MCF 10A (cell line): ENCODE results near the gene MEI1. TPM values are rescaled to one million over a fixed set of nuclear protein-coding genes. Genes with fewer than 3 reads are reported as not detected.

ENCODE experiments used
- BruUV-seq: library from RNA; stranded (reverse); fragments of 400-500 nt; replicated peaks from 2 replicates; lab custom pipeline; 2021; lab: Mats Ljungman, UMichigan
- CTCF ChIA-PET: fragments of 300-600 bp; sonication (Branson Sonifier 250); formaldehyde crosslinking; extraction: SDS; loops from one replicate; lab custom pipeline; 2021; ENCODE audit warnings: antibody characterized with exemption, inconsistent platforms; lab: Yijun Ruan, JAX
- POLR2A ChIA-PET: fragments of 300-600, 350-650 bp; sonication (Branson Sonifier 250); formaldehyde crosslinking; extraction: SDS; loops from one replicate; lab custom pipeline; 2020; ENCODE audit warnings: antibody characterized with exemption, inconsistent platforms; lab: Yijun Ruan, JAX
- DNase-seq: peaks from one replicate; pipeline ENCODE4 v3.0.0-alpha.2; 2018; ENCODE audit not compliant: unreplicated experiment
- H3K27ac Mint-ChIP-seq: one replicate; pipeline ENCODE4 v1.8.0; 2022; ENCODE audit warnings: mild to moderate bottlenecking, low read depth, mixed read lengths; ENCODE audit not compliant: unreplicated experiment
- H3K27me3 Mint-ChIP-seq: one replicate; pipeline ENCODE4 v1.8.0; 2022; ENCODE audit warnings: mixed read lengths; ENCODE audit not compliant: insufficient read depth, unreplicated experiment
- H3K36me3 Mint-ChIP-seq: one replicate; pipeline ENCODE4 v1.8.0; 2022; ENCODE audit warnings: mild to moderate bottlenecking, moderate library complexity, mixed read lengths; ENCODE audit not compliant: insufficient read depth, unreplicated experiment
- H3K4me1 Mint-ChIP-seq: one replicate; pipeline ENCODE4 v1.8.0; 2022; ENCODE audit warnings: mixed read lengths; ENCODE audit not compliant: insufficient read depth, unreplicated experiment
- H3K4me3 Mint-ChIP-seq: one replicate; pipeline ENCODE4 v1.8.0; 2022; ENCODE audit warnings: mild to moderate bottlenecking, moderate library complexity, mixed read lengths; ENCODE audit not compliant: unreplicated experiment
- H3K9me3 Mint-ChIP-seq: one replicate; pipeline ENCODE4 v1.8.0; 2022; ENCODE audit warnings: mixed read lengths; ENCODE audit not compliant: unreplicated experiment
- CTCF ChIP-seq: fragments of 200-600 bp; IDR thresholded peaks from one replicate; pipeline ENCODE4 v1.8.0; 2022; ENCODE audit warnings: antibody characterized with exemption, mild to moderate bottlenecking; ENCODE audit not compliant: unreplicated experiment
- intact Hi-C: fragments of 100-400 bp; cut with micrococcal nuclease; formaldehyde crosslinking; loops from 2 replicates; pipeline ENCODE4 v1.14.1; 2022
- total RNA-seq: library from RNA; stranded (reverse); gene quantifications from 2 replicates; pipeline ENCODE4 v1.2.3, GENCODE V29; 2022

The MEI1 gene
- total RNA-seq, 1 experiment from 2014 or later, result not detected

- Mint-ChIP-seq H3K36me3 (no peaks in the 10 kb centered on the region), H3K27ac (no peak overlapping the region), H3K4me1 (no peaks in the 10 kb centered on the region), H3K9me3 (no peaks in the 10 kb centered on the region), H3K4me3 (no peak overlapping the region), H3K27me3 (no peaks in the 10 kb centered on the region)
- POLR2A ChIA-PET, result interaction anchor here (0.8 kb wide), 1 partner anchor 19 kb away, joined by 4 read pairs; the partner anchor contains the start of gene CCDC134
- BruUV-seq, result no TSS peak
- no peak for DNase-seq
- CTCF ChIA-PET, result interaction anchor here (0.7 to 1.0 kb wide), 2 partner anchors 35 to 79 kb away, joined by 3 to 4 read pairs; no protein-coding TSS in a partner anchor
- intact Hi-C loops, result no loop called here
- TF ChIP-seq CTCF, result no peak
Observed at GRCh38 chr22:41781507-41781906, 82.2 kb downstream of the MEI1 start.

GRCh38 chr22:41782316-41782715 is 83.0 kb downstream of the MEI1 start:
- DNase-seq, result no peak
- Mint-ChIP-seq H3K27ac (no peak overlapping the region), H3K4me1 (no peaks in the 10 kb centered on the region), H3K4me3 (no peak overlapping the region), H3K36me3 (no peaks in the 10 kb centered on the region), H3K9me3 (no peaks in the 10 kb centered on the region), H3K27me3 (no peaks in the 10 kb centered on the region)
- intact Hi-C loops, result no loop called here
- TF ChIP-seq CTCF, result no peak
- BruUV-seq, result no TSS peak
- CTCF ChIA-PET, result interaction anchor here (1.6 kb wide), 1 partner anchor 36 kb away, joined by 5 read pairs; no protein-coding TSS in a partner anchor
- POLR2A ChIA-PET, result no interaction called here

- CTCF ChIA-PET, result interaction anchor here (0.6 to 1.6 kb wide), 2 partner anchors 36 to 158 kb away, joined by 3 to 5 read pairs; no protein-coding TSS in a partner anchor
- H3K4me3 Mint-ChIP-seq, result no peak overlapping the region
- intact Hi-C loops, result no loop called here
- no peaks in the 10 kb centered on the region for H3K9me3 Mint-ChIP-seq
- no peaks in the 10 kb centered on the region for H3K4me1 Mint-ChIP-seq
- no peak for DNase-seq
- no TSS peak for BruUV-seq
- POLR2A ChIA-PET, result interaction anchor here (0.8 kb wide), 1 partner anchor 39 kb away, joined by 5 read pairs; no protein-coding TSS in a partner anchor
- no peak overlapping the region for H3K27ac Mint-ChIP-seq
- H3K27me3 Mint-ChIP-seq, result no peaks in the 10 kb centered on the region
- no peak for TF ChIP-seq CTCF
- no peaks in the 10 kb centered on the region for H3K36me3 Mint-ChIP-seq
Observed at GRCh38 chr22:41782751-41783150, 83.4 kb downstream of the MEI1 start.

GRCh38 chr22:41787331-41787730 is 88.0 kb downstream of the MEI1 start:
- CTCF ChIA-PET, result interaction anchor here (1.0 kb wide), 1 partner anchor 90 kb away, joined by 3 read pairs; no protein-coding TSS in a partner anchor
- Mint-ChIP-seq H3K4me3 (no peak overlapping the region), H3K27me3 (no peaks in the 10 kb centered on the region), H3K4me1 (no peaks in the 10 kb centered on the region), H3K36me3 (no peaks in the 10 kb centered on the region), H3K9me3 (no peaks in the 10 kb centered on the region), H3K27ac (no peak overlapping the region)
- POLR2A ChIA-PET, result no interaction called here
- no peak for DNase-seq
- intact Hi-C loops, result no loop called here
- no peak for TF ChIP-seq CTCF
- no TSS peak for BruUV-seq
